Measurements from ENCODE around the gene SETBP1.
A peak's percentile ranks its signal among the peaks of the same experiment; 100 is the strongest.

SETBP1 gene

GRCh38 chr18:44998360-44998759, 317.7 kb downstream of the SETBP1 start:
- DNase-seq, result no peak

GRCh38 chr18:45004546-45005080, 323.9 kb downstream of the SETBP1 start:
- DNase-seq, result no peak

- DNase-seq, result no peak
Observed at GRCh38 chr18:45006934-45007333, 326.2 kb downstream of the SETBP1 start.

GRCh38 chr18:45007531-45007930, 326.8 kb downstream of the SETBP1 start:
- DNase-seq, result no peak

GRCh38 chr18:45008694-45009413, 328.2 kb downstream of the SETBP1 start:
- no peak for DNase-seq

GRCh38 chr18:45009756-45010155, 329.1 kb downstream of the SETBP1 start:
- no peak for DNase-seq

GRCh38 chr18:45012286-45012685, 331.6 kb downstream of the SETBP1 start:
- no peak for DNase-seq

GRCh38 chr18:45014047-45014501, 333.4 kb downstream of the SETBP1 start:
- peak; percentile 31 for DNase-seq

- no peak for DNase-seq
Observed at GRCh38 chr18:45015788-45016128, 335.1 kb downstream of the SETBP1 start.

GRCh38 chr18:45019469-45019868, 338.8 kb downstream of the SETBP1 start:
- DNase-seq, result no peak

GRCh38 chr18:45023519-45023918, 342.8 kb downstream of the SETBP1 start:
- DNase-seq, result no peak

- DNase-seq, result no peak
Observed at GRCh38 chr18:45024357-45025088, 343.8 kb downstream of the SETBP1 start.

- no peak for DNase-seq
Observed at GRCh38 chr18:45025089-45025450, 344.4 kb downstream of the SETBP1 start.

GRCh38 chr18:45026162-45026561, 345.5 kb downstream of the SETBP1 start:
- DNase-seq, result no peak

GRCh38 chr18:45034179-45034578, 353.5 kb downstream of the SETBP1 start:
- no peak for DNase-seq

GRCh38 chr18:45037618-45038017, 356.9 kb downstream of the SETBP1 start:
- DNase-seq, result no peak

- no peak for DNase-seq
Observed at GRCh38 chr18:45039376-45039775, 358.7 kb downstream of the SETBP1 start.

GRCh38 chr18:45040879-45041278, 360.2 kb downstream of the SETBP1 start:
- DNase-seq, result no peak

- no peak for DNase-seq
Observed at GRCh38 chr18:45044787-45045186, 364.1 kb downstream of the SETBP1 start.

GRCh38 chr18:45046228-45046627, 365.5 kb downstream of the SETBP1 start:
- DNase-seq, result no peak

GRCh38 chr18:45046961-45047360, 366.3 kb downstream of the SETBP1 start:
- DNase-seq, result no peak

GRCh38 chr18:45049578-45050319, 369.1 kb downstream of the SETBP1 start:
- DNase-seq, result no peak

Measured in 8988T (cell line).